Endometrial microvascular endothelial cells (primary cell): ENCODE results near the gene PGAP6. TPM values are rescaled to one million over a fixed set of nuclear protein-coding genes. Genes with fewer than 3 reads are reported as not detected.
"Not testable (repeated sequence)": the region's sequence is repeated elsewhere in the genome, so short reads cannot be mapped to it uniquely, and the experiment has no call there.

Experiments used
- in situ Hi-C: cut with HindIII; loops from 2 replicates; pipeline ENCODE4 v1.10.0; 2017; ENCODE audit warnings: low sequenced_read_pairs, low pct_unique_long_range_greater_than_20kb; ENCODE audit errors: inconsistent ontology term
- total RNA-seq: library from RNA; depleted of rRNA; stranded (reverse); fragments of >200 nt; gene quantifications from one replicate; pipeline ENCODE4 v1.2.3, GENCODE V29; 2015; ENCODE audit errors: inconsistent ontology term

The PGAP6 gene
- total RNA-seq, 1 donor from 2014 or later = 64.2 TPM

GRCh38 chr16:341095-341973 is 40.4 kb downstream of the PGAP6 start:
- in situ Hi-C loops = not testable (repeated sequence)

GRCh38 chr16:340370-341091 is 41.2 kb downstream of the PGAP6 start:
- in situ Hi-C loops = no loop called here

GRCh38 chr16:339680-340079 is 42.1 kb downstream of the PGAP6 start:
- in situ Hi-C loops = no loop called here

- in situ Hi-C loops = no loop called here
These were observed 43.7 kb downstream of the PGAP6 start for GRCh38 chr16:337975-338575.

GRCh38 chr16:337437-337836 is 44.3 kb downstream of the PGAP6 start:
- in situ Hi-C loops = no loop called here

GRCh38 chr16:336269-336668 is 45.5 kb downstream of the PGAP6 start:
- in situ Hi-C loops = no loop called here

- in situ Hi-C loops = not testable (repeated sequence)
These were observed 46.7 kb downstream of the PGAP6 start for GRCh38 chr16:334861-335632.

GRCh38 chr16:334164-334832 is 47.5 kb downstream of the PGAP6 start:
- in situ Hi-C loops = not testable (repeated sequence)

- in situ Hi-C loops = no loop called here
These were observed 48.2 kb downstream of the PGAP6 start for GRCh38 chr16:333406-334094.

GRCh38 chr16:331181-331814 is 50.5 kb downstream of the PGAP6 start:
- in situ Hi-C loops = not testable (repeated sequence)

GRCh38 chr16:330741-331140 is 51.0 kb downstream of the PGAP6 start:
- in situ Hi-C loops = no loop called here

GRCh38 chr16:325375-326145 is 56.2 kb downstream of the PGAP6 start:
- in situ Hi-C loops = no loop called here

- in situ Hi-C loops = no loop called here
These were observed 57.1 kb downstream of the PGAP6 start for GRCh38 chr16:324451-325334.

- in situ Hi-C loops = no loop called here
These were observed 57.7 kb downstream of the PGAP6 start for GRCh38 chr16:324201-324450.

- in situ Hi-C loops = no loop called here
These were observed 59.2 kb downstream of the PGAP6 start for GRCh38 chr16:322476-323143.

GRCh38 chr16:321532-321931 is 60.2 kb downstream of the PGAP6 start:
- in situ Hi-C loops = no loop called here
